KBM-7 (cell line): Measurements from ENCODE around the gene NEK10.

Source experiments
- DNase-seq: peaks from one replicate; pipeline ENCODE4 v3.0.0-alpha.2; 2015
- in situ Hi-C: fragments of 300-500 bp; cut with MboI; formaldehyde crosslinking; loops from 2 replicates; pipeline ENCODE4 v1.14.3; 2020; ENCODE audit warnings: low sequenced_read_pairs, low pct_unique_long_range_greater_than_20kb, mixed read lengths

NEK10 gene

DNA sequence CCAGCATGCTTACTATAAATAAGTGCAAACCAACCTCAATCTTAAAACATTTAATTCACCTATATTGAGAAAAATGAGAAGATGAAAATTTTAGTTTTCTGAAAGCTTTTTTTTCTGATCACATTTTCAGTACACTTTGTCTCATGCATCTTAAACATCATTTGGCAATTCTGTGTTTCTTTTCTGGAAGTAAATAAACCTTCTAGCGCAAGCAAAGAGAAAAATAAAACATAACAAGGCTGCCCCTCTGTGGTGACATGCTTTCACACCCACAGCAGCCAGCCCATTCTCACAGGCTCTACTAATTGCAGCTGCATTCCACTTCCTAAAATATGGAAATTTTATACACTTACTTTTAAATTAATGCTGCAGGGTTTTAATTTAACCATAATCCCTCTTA lies 90.1 kb downstream of the NEK10 start:
- in situ Hi-C loops, result no loop called here
- peak; percentile 13 for DNase-seq

- in situ Hi-C loops, result no loop called here
- DNase-seq, result no peak
Observed at GRCh38 chr3:27278383-27279055, 90.7 kb downstream of the NEK10 start.

DNA sequence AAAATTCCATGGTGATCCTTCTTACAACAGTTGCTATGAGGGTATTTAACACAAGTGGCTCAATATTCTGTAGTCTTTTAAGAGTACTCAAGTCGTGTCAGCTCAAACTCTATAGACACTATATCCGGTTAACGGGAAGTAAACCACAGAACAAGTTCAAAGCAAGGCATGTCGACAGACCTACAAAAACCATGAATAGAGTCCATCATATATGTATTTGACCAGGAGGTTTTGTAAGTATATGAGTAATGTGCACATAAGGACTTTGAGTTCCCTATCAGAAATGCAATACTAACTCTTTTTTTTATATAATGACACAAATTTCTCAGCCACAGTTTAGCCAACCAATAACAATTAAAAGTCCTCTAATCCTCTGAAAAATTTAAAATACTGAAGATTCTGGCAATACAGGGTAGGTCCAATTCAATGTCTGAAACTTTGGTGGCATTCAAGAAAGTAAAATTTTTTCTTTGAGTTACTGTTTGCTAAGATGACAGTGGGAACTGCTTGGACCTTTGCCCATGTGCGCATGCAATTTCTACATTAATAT lies 93.7 kb downstream of the NEK10 start:
- DNase-seq, result no peak
- in situ Hi-C loops, result no loop called here

DNA sequence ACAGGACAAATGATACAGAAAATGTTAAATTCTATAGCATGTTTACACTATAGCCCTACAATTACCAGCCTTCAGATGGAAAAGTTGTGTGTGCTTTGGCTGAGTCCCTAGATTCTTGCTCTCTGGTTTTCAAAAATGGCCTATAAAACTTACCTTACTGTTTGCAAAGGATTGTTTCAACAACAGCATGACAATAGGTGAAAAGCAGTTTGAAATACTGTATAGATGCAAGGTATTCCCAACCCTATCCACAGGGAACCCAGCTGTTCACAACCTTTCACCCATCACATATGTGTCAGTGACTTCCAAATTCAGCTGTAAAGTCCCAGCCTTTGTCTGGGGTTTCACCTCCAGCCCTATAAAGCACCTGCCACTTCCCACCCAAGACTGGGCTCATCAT lies 97.3 kb downstream of the NEK10 start:
- no peak for DNase-seq
- in situ Hi-C loops, result no loop called here

DNA sequence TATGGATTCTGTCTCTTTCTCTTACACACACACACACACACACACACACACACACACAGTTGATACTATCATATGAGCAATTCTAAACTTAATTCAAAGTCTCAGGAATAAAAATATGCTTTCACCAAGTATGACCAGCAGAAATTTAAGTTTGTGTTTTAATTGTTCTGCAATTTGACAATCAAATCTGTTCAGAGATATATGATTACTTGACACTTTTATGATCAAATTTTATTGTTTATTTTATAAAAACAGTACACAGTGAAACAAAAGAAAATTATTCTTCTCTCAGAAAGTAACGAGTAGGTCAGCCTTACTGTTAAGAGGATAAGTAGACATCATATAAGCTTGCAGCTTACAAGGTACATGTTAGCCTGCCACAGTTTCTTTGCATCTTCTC lies 114.3 kb downstream of the NEK10 start:
- in situ Hi-C loops, result no loop called here

DNA sequence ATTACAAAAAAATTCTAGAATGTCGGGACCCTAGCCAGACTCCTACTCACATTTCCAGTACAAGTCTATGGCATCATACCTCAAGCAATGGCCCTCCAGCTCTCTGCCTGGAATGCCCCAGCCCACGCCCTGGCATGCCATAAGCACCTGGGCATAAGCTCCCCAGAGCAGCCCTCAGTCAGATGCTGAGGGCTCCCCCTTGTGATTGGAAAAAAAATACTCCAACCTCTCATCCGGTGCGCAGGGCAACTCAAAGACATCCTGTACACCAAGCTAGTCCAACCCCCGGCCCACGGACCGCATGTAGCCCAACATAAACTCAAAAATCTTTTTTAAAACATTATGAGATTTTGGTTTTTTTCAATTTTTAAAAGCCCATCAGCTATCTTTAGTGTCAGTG lies 115.4 kb downstream of the NEK10 start:
- in situ Hi-C loops, result no loop called here
- DNase-seq, result peak; percentile 49

More for the DNA sequence above, 114.3 kb downstream of the NEK10 start:
- DNase-seq, result no peak

DNA sequence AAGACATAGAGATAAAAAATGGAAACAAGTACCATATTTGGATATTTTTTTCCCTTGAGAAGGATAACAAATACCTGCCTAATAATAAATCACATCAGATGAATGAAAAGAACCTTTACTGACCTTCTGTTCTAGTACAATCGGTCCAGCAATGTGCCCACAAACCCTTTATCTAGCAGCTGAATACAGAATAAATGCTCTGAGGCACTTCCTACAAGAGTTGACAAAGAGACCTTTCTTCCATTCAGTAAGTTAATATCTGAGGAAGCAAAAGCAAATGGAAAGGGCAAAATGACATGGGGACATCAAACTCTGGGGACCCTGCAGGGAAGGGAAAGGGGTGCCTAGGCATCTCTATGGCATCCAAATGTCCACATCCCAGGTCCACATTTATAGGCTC lies 115.8 kb downstream of the NEK10 start:
- DNase-seq, result no peak
- in situ Hi-C loops, result no loop called here

DNA sequence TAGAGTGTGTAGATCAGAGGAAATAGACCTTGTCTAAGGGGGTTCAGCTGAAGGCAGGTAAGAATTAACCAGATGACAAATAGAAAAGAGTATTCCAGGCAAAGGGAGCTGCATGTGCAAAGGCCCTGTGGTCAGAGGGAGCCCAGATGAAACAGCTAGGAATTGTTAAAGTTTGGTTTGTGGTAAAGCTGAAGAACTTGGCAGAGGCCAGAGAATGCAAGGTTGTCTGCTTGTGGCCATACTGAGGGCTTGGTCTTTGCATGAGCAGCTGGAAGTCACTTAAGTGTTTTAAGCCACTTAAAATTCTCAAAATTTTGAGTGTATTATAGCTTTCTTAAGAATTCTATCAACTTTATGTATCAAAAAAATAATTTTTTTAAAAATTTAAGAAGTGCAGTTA lies 116.5 kb downstream of the NEK10 start:
- no peak for DNase-seq
- in situ Hi-C loops, result no loop called here

GRCh38 chr3:27244374-27244773 lies 124.8 kb downstream of the NEK10 start:
- in situ Hi-C loops, result no loop called here
- DNase-seq, result no peak

DNA sequence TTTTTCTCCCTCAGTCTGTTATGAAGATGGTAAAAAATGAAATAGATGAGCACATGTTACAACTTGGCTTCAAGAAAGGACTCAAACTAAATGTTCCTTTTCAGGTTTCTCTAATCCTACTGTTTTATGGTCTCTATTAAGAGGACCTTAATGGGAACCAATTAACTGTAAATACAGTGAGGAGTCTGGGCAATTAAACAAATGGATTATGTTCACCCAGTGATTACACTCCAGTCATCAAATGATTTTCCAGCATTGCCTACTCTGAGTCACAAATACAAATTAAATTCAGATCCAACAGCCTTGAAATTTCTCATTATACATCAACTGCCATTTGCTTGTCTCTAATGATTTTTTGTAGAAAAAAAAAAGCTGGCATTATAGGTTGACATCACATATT lies 129.2 kb downstream of the NEK10 start:
- no peak for DNase-seq
- in situ Hi-C loops, result no loop called here

DNA sequence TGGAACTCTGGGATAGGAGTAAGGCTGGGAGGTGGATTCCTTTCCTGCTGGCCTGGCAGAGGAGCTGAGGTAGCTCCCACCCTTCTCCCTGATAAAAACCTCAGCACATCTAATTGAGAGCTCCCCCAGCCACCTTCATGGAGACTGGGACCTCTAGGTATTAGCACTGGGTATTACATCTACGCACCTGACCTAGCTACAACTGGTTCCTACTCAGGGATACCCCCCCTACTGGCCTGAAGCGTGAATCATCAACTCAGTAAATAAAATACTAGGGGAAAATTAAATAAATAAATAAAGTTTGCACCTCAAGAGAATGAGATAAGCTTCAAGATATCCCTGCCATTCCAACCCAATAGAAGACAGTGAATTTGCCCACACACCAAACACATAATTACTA lies 140.4 kb downstream of the NEK10 start:
- DNase-seq, result no peak
- in situ Hi-C loops, result no loop called here

DNA sequence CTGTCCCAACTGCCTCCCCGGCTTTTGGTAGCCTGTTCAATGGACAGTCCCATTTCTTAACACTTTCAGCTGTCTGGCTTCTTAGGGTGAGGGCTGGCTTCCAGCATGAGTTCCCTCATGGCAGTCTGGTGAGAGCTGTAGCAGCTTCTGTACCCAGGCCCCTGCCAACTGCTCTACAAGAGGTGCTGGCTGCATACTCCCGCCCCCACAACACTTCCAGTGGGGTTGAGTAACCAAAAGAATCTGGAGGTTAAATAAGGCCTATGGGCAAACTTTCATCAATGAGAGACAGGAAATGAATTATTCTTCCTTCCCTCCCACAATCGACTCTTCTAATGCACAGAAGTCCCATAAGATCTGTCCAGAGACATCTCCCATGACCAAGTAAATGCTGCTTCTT lies 145.0 kb downstream of the NEK10 start:
- in situ Hi-C loops, result no loop called here

DNA sequence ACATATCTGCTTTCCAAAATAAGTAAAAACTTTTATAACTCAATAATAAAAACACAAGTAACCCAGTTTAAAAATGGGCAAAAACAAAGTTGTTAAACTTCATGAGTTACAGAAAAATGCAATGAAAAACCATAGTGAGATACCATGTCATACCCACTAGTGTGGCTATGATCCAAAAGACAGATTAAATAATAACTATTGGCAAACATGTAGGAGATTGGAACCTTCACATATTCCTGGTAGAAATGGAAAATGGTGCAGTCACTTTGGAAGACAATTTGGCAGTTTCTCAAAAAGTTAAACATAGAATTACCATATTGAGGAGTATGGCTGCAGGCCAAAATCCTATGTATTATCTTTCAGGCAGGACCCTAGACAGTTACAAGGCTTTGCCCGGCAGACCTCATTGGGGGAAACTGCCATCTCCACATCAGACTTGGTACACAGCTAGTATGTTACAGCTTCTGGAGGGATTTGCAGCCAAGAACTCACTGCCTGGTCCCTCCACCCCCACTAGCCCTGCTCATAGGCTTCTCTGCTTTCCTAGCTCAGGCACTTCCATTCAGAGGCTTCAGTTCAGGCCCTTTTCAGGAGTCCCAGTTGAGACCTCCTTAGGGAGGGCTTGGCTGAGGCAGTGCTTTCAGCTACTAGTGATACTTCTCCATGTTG lies 147.8 kb downstream of the NEK10 start:
- DNase-seq, result no peak
- in situ Hi-C loops, result no loop called here

More for the DNA sequence above, 145.0 kb downstream of the NEK10 start:
- no peak for DNase-seq

- DNase-seq, result no peak
- in situ Hi-C loops, result no loop called here
Observed at GRCh38 chr3:27220166-27220565, 149.0 kb downstream of the NEK10 start.

GRCh38 chr3:27219127-27219845 lies 149.9 kb downstream of the NEK10 start:
- no peak for DNase-seq
- in situ Hi-C loops, result no loop called here

GRCh38 chr3:27216955-27217552 lies 152.1 kb downstream of the NEK10 start:
- in situ Hi-C loops, result no loop called here
- no peak for DNase-seq

DNA sequence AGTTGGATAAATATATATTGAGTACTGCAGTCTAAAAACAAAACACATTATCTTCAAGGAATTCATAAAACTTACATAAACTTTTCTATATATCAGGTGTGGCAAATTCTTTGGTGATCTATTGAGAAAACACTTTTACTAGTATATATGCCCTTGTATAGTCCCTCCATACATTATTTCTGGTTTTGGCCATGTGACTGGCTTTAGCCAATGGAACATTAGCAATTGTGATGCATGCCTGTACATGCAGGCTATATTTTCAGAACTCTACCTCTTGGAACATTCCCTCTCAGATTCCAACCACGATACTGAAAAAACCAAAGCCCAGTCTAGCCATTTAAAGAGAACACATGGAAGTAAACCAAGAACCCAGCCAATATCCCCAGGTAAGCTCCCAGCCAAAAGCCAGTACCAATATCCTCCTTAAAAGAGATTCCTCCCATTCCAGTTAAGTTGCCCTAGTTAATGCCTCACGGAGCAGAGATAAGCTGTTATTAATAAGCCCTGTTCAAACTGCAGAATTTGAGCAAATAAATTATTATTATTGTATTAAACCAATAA lies 152.8 kb downstream of the NEK10 start:
- no peak for DNase-seq
- in situ Hi-C loops, result no loop called here

GRCh38 chr3:27213450-27213849 lies 155.7 kb downstream of the NEK10 start:
- in situ Hi-C loops, result no loop called here
- no peak for DNase-seq

GRCh38 chr3:27209617-27210264 lies 159.4 kb downstream of the NEK10 start:
- no peak for DNase-seq
- in situ Hi-C loops, result no loop called here
